HEK293 (cell line): ENCODE data around the gene OR5M11.

Source experiments
- CTCF ChIA-PET: fragments of 350-600 bp; formaldehyde crosslinking; extraction: SDS; loops from one replicate; lab custom pipeline; 2021; ENCODE audit warnings: antibody characterized with exemption; lab: Yijun Ruan, JAX
- POLR2A ChIA-PET: fragments of 300-600 bp; formaldehyde crosslinking; extraction: SDS; loops from one replicate; lab custom pipeline; 2020; ENCODE audit warnings: antibody characterized with exemption, inconsistent platforms; lab: Yijun Ruan, JAX
- H3K27ac ChIP-seq: fragments of 200-500 bp; sonication (Bioruptor generic); 2 replicates; pipeline ENCODE4 v1.5.1; 2014; ENCODE audit warnings: low read depth, low read length, control low read depth, inconsistent platforms; ENCODE audit errors: extremely low read depth
- H3K36me3 ChIP-seq, 2 experiments: fragments of 200-500 bp in 1 of 2; sonication (Bioruptor generic) in 1 of 2; 1 replicate in 1 of 2; 2 replicates in 1 of 2; pipeline ENCODE4 v1.5.1; 2014 to 2017; ENCODE audit warnings: inconsistent platforms in 2 of 2, low read length in 2 of 2; ENCODE audit not compliant: control insufficient read depth in 2 of 2, insufficient read depth in 1 of 2
- H3K4me1 ChIP-seq: fragments of 200-500 bp; sonication (Bioruptor generic); 2 replicates; pipeline ENCODE4 v1.5.1; 2014; ENCODE audit warnings: mild to moderate bottlenecking, low read length, inconsistent platforms; ENCODE audit not compliant: control insufficient read depth, insufficient read depth
- H3K4me3 ChIP-seq: 2 replicates; pipeline ENCODE4 v1.5.1; 2011; ENCODE audit warnings: low read depth, mild to moderate bottlenecking, control low read depth, low read length, moderate library complexity
- H3K9me3 ChIP-seq: fragments of 200-500 bp; sonication (Bioruptor generic); 2 replicates; pipeline ENCODE4 v1.5.1; 2014; ENCODE audit warnings: low read depth, low read length, inconsistent platforms; ENCODE audit not compliant: control insufficient read depth, insufficient read depth
- CTCF ChIP-seq: fragments of 450-650 bp; formaldehyde crosslinking; IDR thresholded peaks from 2 replicates; pipeline ENCODE4 v1.5.1; 2016; ENCODE audit warnings: missing biosample characterization, missing genetic modification characterization
- HIC1 ChIP-seq: fragments of 450-650 bp; formaldehyde crosslinking; IDR thresholded peaks from 2 replicates; pipeline ENCODE4 v1.5.1; 2016; ENCODE audit warnings: missing biosample characterization, missing genetic modification characterization
- KLF7 ChIP-seq: fragments of 450-650 bp; formaldehyde crosslinking; IDR thresholded peaks from 2 replicates; pipeline ENCODE4 v1.5.1; 2016; ENCODE audit warnings: missing biosample characterization, missing genetic modification characterization, borderline replicate concordance
- KLF8 ChIP-seq: fragments of 450-650 bp; formaldehyde crosslinking; IDR thresholded peaks from 2 replicates; pipeline ENCODE4 v1.5.1; 2016; ENCODE audit warnings: missing biosample characterization, missing genetic modification characterization
- OSR2 ChIP-seq: fragments of 450-650 bp; formaldehyde crosslinking; IDR thresholded peaks from 2 replicates; pipeline ENCODE4 v1.5.1; 2016; ENCODE audit warnings: missing biosample characterization, missing genetic modification characterization
- PRDM2 ChIP-seq: fragments of 450-650 bp; formaldehyde crosslinking; IDR thresholded peaks from 2 replicates; pipeline ENCODE4 v1.5.1; 2016; ENCODE audit warnings: missing biosample characterization, missing genetic modification characterization, borderline replicate concordance
- ZBTB26 ChIP-seq: fragments of 450-650 bp; formaldehyde crosslinking; optimal IDR thresholded peaks from 2 replicates; pipeline ENCODE3; 2016; ENCODE audit warnings: missing biosample characterization, mild to moderate bottlenecking, missing genetic modification characterization
- ZNF138 ChIP-seq: fragments of 450-650 bp; formaldehyde crosslinking; IDR thresholded peaks from 2 replicates; pipeline ENCODE4 v1.5.1; 2016; ENCODE audit warnings: missing biosample characterization, missing genetic modification characterization, borderline replicate concordance
- ZNF146 ChIP-seq: fragments of 450-650 bp; formaldehyde crosslinking; IDR thresholded peaks from 2 replicates; pipeline ENCODE4 v1.5.1; 2016; ENCODE audit warnings: missing biosample characterization, missing genetic modification characterization
- ZNF488 ChIP-seq: fragments of 450-650 bp; formaldehyde crosslinking; IDR thresholded peaks from 2 replicates; pipeline ENCODE4 v1.5.1; 2016; ENCODE audit warnings: missing biosample characterization, missing genetic modification characterization
- ZNF549 ChIP-seq: fragments of 450-650 bp; IDR thresholded peaks from 2 replicates; pipeline ENCODE4 v1.5.1; 2018; ENCODE audit warnings: missing biosample characterization, missing genetic modification characterization, mild to moderate bottlenecking, inconsistent platforms, moderate library complexity
- ZNF792 ChIP-seq: fragments of 450-650 bp; formaldehyde crosslinking; IDR thresholded peaks from 2 replicates; pipeline ENCODE4 v1.5.1; 2016; ENCODE audit warnings: missing biosample characterization, missing genetic modification characterization

The OR5M11 gene

GRCh38 chr11:56543739-56544138 lies 682 bp upstream of the OR5M11 start (continued):
- TF ChIP-seq ZNF488 (tag by site-specific recombination) (no peak), PRDM2 (no peak), ZNF549 (no peak), KLF7 (no peak), KLF8 (no peak), CTCF (no peak), ZNF138 (tag by site-specific recombination) (no peak), OSR2 (tag by site-specific recombination) (no peak)

GRCh38 chr11:56533054-56533740 lies 9.9 kb downstream of the OR5M11 start:
- no peaks in the 10 kb centered on the region for H3K36me3 ChIP-seq
- no peak overlapping the region for H3K27ac ChIP-seq
- ChIA-PET CTCF (no interaction called here), POLR2A (no interaction called here)
- TF ChIP-seq ZNF792 (tag by site-specific recombination) (no peak), ZNF146 (tag by site-specific recombination) (no peak), HIC1 (no peak), ZNF488 (tag by site-specific recombination) (no peak), ZBTB26 (no peak)
- no peaks in the 10 kb centered on the region for H3K9me3 ChIP-seq
- no peaks in the 10 kb centered on the region for H3K4me1 ChIP-seq
- no peak overlapping the region for H3K4me3 ChIP-seq
